GM18520 (cell line): ENCODE results near the gene SLC38A4.
"Not testable (repeated sequence)": the region's sequence is repeated elsewhere in the genome, so short reads cannot be mapped to it uniquely, and the experiment has no call there.

Experiments used
- ATAC-seq: cut with Tn5 transposase; IDR thresholded peaks from one replicate; pipeline ENCODE4 v1.9.1; 2021; ENCODE audit not compliant: unreplicated experiment

The SLC38A4 gene

GRCh38 chr12:46779063-46779462, 46.7 kb downstream of the SLC38A4 start:
- no peak for ATAC-seq

- no peak for ATAC-seq
Measured at GRCh38 chr12:46778415-46778814, 47.4 kb downstream of the SLC38A4 start.

- ATAC-seq = no peak
Measured at GRCh38 chr12:46777587-46777986, 48.2 kb downstream of the SLC38A4 start.

GRCh38 chr12:46775796-46776195, 50.0 kb downstream of the SLC38A4 start:
- no peak for ATAC-seq

GRCh38 chr12:46774322-46774633, 51.5 kb downstream of the SLC38A4 start:
- ATAC-seq = no peak

- ATAC-seq = no peak
Measured at GRCh38 chr12:46773586-46774321, 52.0 kb downstream of the SLC38A4 start.

- ATAC-seq = no peak
Measured at GRCh38 chr12:46771268-46771827, 54.4 kb downstream of the SLC38A4 start.

GRCh38 chr12:46770501-46771183, 55.2 kb downstream of the SLC38A4 start:
- no peak for ATAC-seq

GRCh38 chr12:46764005-46764404, 61.8 kb downstream of the SLC38A4 start:
- no peak for ATAC-seq

GRCh38 chr12:46763230-46763629, 62.6 kb downstream of the SLC38A4 start:
- ATAC-seq = no peak

DNA sequence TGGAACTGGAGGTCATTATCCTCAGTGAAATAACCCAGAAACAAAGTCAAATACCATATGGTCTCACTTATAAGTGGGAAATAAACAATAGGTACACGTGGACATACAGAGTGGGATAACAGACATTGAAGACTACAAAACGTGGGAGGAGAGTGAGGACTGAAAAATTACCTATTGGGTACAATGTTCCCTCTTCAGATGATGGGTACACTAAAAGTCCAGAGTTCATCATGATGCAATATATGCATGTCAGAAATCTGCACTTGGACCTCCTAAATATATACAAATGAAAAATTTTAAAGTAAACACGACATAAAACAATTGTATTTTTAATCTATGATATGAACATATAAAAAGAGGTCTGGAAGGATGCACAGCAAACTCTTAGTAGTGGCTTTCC, 71.2 kb downstream of the SLC38A4 start:
- ATAC-seq = no peak

DNA sequence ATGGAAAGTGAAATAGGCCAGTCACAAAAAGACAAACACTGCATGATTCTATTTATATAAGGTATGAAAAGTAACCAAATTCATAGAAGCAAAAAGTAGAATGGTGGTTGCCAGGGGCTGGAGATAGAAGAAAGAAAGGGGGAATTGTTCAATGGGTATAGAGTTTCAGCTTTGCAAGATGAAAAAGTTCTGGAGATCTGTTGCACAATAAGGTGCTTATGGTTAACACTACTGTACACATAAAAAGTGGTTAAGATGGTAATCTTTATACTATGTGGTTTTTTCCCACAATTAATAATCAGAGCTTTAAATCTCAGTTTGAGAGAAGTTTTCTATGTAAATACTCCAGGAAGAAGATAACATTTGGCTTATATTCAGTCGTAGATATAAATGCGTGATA, 73.4 kb downstream of the SLC38A4 start:
- no peak for ATAC-seq

GRCh38 chr12:46751173-46751572, 74.6 kb downstream of the SLC38A4 start:
- no peak for ATAC-seq

- ATAC-seq = no peak
Measured at GRCh38 chr12:46749322-46749721, 76.5 kb downstream of the SLC38A4 start.

DNA sequence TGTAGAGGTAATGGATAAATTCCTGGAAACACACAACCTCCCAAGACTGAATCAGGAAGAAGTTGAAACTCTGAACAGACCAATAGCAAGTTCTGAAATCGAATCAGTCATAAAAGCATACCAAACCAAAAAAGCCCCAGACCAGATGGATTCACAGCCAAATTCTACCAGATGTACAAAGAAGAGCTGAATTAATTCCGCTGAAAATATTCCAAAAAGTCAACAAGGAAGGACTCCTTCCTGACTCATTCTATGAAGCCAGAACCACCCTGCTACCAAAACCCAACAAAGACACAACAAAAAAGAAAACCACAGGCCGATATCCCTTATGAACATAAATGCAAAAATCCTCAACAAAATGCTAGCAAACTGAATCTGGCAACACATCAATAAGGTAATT, 81.5 kb downstream of the SLC38A4 start:
- no peak for ATAC-seq

- no peak for ATAC-seq
Measured at GRCh38 chr12:46743456-46743855, 82.3 kb downstream of the SLC38A4 start.

DNA sequence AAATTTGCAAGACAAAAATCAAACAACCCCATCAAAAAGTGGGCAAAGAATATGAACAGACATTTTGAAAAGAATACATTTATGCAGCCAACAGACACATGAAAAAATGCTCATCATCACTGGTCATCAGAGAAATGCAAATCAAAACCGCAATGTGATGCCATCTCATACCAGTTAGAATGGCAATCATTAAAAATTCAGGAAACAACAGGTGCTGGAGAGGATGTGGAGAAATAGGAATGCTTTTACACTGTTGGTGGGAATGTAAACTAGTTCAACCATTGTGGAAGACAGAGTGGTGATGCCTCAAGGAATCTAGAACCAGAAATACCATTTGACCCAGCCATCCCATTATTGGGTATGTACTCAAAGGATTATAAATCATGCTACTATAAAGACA, 83.5 kb downstream of the SLC38A4 start:
- not testable (repeated sequence) for ATAC-seq

DNA sequence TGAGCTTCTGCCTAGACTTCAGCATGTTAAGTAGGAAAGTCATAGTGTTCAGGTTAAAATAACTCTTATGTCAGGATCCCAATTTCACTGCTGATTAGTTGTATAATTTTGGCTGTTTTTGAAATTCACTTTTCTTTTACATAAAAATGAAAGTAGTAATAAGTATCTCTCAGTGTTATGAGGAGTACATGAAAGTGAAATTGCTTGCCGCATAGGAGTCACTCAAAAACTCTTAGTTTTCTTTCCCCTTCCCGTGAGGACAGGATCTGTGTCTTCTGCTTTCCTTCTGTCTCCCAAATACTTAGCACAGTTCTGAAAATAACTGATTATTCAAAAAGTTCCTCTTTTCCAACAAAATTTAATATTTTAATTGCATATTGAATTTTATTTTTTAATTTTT, 100.5 kb downstream of the SLC38A4 start:
- ATAC-seq = no peak

DNA sequence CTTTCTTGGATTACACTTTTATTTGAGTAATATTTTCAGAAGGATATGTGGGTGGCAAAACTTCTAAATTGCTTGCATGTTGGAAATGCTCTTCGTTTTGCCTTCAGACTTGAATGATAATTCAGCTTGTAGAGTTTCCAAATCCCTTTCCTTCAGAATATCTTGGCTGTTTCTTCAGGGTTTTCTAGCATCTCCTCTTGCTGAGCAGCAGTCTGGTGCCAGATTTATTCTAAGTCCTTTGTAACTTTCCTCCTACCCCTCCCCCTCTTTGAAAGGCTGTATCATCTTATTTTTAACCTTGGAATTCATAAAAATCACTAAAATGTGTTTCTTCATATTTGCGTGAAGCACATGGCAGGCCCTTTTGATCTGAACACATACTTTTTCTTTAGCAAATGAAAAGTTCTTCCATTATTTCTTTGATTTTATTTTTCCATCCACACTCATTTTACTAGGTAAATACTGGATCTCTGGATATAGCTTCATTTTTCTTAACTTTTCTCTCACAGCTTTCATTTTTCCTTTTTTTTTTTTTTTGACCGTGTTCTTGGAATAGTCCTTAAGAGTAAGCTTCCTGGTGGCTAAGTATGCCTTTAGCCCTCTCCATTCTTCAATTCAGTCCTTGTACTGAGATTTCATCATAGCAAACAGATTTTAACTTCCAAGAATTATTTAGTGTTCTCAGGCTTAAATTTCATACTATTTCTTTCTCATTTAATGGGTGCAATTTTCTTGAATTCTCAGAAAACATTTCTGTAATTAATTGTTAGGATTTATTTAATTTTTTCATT, 102.0 kb downstream of the SLC38A4 start:
- ATAC-seq = no peak

DNA sequence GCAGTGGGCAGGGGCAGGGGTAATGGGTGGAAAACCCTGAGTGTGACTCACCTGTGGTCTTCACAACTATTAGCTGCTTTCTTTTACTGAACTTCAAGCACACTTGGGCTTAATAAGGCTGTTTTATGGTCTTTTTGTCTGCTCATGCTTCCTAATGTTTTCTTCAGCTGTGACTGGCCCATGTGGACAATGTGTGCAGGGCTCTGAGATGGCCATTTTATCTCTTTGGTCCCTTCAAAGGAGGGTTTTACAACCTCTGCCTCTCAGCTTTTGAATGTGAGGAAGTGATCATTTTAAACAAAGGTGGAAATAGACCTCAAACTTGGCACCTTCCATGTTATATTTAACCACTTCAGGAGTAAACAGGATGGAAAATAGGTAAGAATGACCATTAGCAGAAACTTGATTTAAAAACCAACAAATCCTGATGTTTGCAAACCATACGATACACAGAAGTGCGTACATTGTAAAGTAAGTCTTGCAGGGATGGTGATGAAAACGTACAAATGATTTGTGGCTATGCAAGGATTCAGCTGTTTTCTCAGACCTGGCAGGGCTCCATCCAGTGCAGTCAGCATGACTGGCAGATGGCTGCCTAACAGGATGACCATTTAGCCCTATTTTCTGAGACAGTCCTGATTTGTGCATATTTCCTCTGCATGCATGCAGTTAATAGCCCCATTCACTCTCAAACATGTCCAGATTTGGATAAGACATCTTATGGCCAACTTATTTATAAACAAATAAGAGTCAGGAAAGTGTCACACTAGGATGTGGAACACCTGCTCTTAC, 103.2 kb downstream of the SLC38A4 start:
- no peak for ATAC-seq

GRCh38 chr12:46718495-46718894, 107.3 kb downstream of the SLC38A4 start:
- no peak for ATAC-seq
